Erythroblast (primary cell): Measurements from ENCODE around the gene RNASEH1.
"Not testable (repeated sequence)": the region's sequence is repeated elsewhere in the genome, so short reads cannot be mapped to it uniquely, and the experiment has no call there.

Experiments
- DNase-seq, 2 experiments: peaks; one replicate each; lab custom pipeline; 2025; lab: John Stamatoyannopoulos, UW
- GATA1 ChIP-seq: IDR thresholded peaks from 2 replicates; pipeline ENCODE4 v1.6.1; 2011; ENCODE audit warnings: low read depth, mild to moderate bottlenecking, control low read depth, low read length, moderate library complexity
- POLR2A ChIP-seq: IDR thresholded peaks from 2 replicates; pipeline ENCODE4 v1.6.1; 2011; ENCODE audit warnings: mild to moderate bottlenecking, low read length

The RNASEH1 gene

GRCh38 chr2:3513026-3513810 lies 44.9 kb downstream of the RNASEH1 start:
- no peak for TF ChIP-seq GATA1
- TF ChIP-seq POLR2A, result no peak
- no peak for DNase-seq

GRCh38 chr2:3512086-3512485 lies 46.0 kb downstream of the RNASEH1 start:
- DNase-seq, result no peak
- no peak for TF ChIP-seq GATA1
- TF ChIP-seq POLR2A, result no peak

GRCh38 chr2:3505771-3506170 lies 52.4 kb downstream of the RNASEH1 start:
- no peak for TF ChIP-seq POLR2A
- no peak for TF ChIP-seq GATA1
- no peak for DNase-seq

GRCh38 chr2:3504741-3505140 lies 53.4 kb downstream of the RNASEH1 start:
- no peak for DNase-seq
- no peak for TF ChIP-seq POLR2A
- TF ChIP-seq GATA1, result no peak

- DNase-seq, result no peak
Observed at GRCh38 chr2:3503483-3503882, 54.6 kb downstream of the RNASEH1 start.

GRCh38 chr2:3503046-3503445 lies 55.1 kb downstream of the RNASEH1 start:
- DNase-seq, result no peak
- TF ChIP-seq GATA1, result no peak
- no peak for TF ChIP-seq POLR2A

More at GRCh38 chr2:3503483-3503882, 54.6 kb downstream of the RNASEH1 start:
- no peak for TF ChIP-seq POLR2A
- TF ChIP-seq GATA1, result no peak

- no peak for DNase-seq
- no peak for TF ChIP-seq GATA1
- TF ChIP-seq POLR2A, result no peak
Observed at GRCh38 chr2:3500326-3500899, 57.7 kb downstream of the RNASEH1 start.

- TF ChIP-seq GATA1 (no peak), POLR2A (no peak)
- no peak for DNase-seq
Observed at GRCh38 chr2:3498783-3499394, 59.2 kb downstream of the RNASEH1 start.

- DNase-seq, result not testable (repeated sequence)
Observed at GRCh38 chr2:3496708-3497080, 61.4 kb downstream of the RNASEH1 start.
